H1 (cell line): ENCODE results near the gene SNAP47. TPM values are rescaled to one million over a fixed set of nuclear protein-coding genes. Genes with fewer than 3 reads are reported as not detected.

Experiments used
- BRCA1 ChIP-seq: IDR thresholded peaks from 2 replicates; pipeline ENCODE4 v1.6.1; 2012; ENCODE audit warnings: low read depth, low read length, improper control_type of control experiment
- CHD1 ChIP-seq: IDR thresholded peaks from 2 replicates; pipeline ENCODE4 v1.6.1; 2012; ENCODE audit warnings: low read depth, low read length, improper control_type of control experiment
- CHD7 ChIP-seq: fragments of 300-600 bp; sonication (generic); IDR thresholded peaks from 2 replicates; pipeline ENCODE4 v1.7.1; 2012; ENCODE audit warnings: low read length, moderate library complexity, mild to moderate bottlenecking, inconsistent platforms; ENCODE audit not compliant: insufficient replicate concordance
- CREB1 ChIP-seq: IDR thresholded peaks from 2 replicates; pipeline ENCODE4 v1.6.1; 2012; ENCODE audit warnings: inconsistent platforms
- EZH2 ChIP-seq: fragments of 200-600 bp; sonication (generic); IDR thresholded peaks from 2 replicates; pipeline ENCODE4 v1.7.1; 2012; ENCODE audit warnings: low read depth, mild to moderate bottlenecking, moderate library complexity, low read length, inconsistent platforms; ENCODE audit not compliant: severe bottlenecking
- HDAC6 ChIP-seq: IDR thresholded peaks from one replicate; pipeline ENCODE4 v1.7.1; 2012; ENCODE audit warnings: low read depth, mild to moderate bottlenecking, inconsistent platforms, low read length, moderate library complexity
- RXRA ChIP-seq: IDR thresholded peaks from 2 replicates; pipeline ENCODE4 v1.6.1; 2011; ENCODE audit warnings: low read depth, mild to moderate bottlenecking, low read length, moderate library complexity; ENCODE audit not compliant: insufficient read depth
- TCF12 ChIP-seq: IDR thresholded peaks from 2 replicates; pipeline ENCODE4 v1.6.1; 2011; ENCODE audit warnings: low read depth, mild to moderate bottlenecking, low read length
- polyA plus RNA-seq, 7 experiments: library from polyadenylated mRNA; depleted of rRNA in 3 of 7; stranded (reverse) in 5 of 7; unstranded in 2 of 7; fragments of >200 nt in 5 of 7; fragments of 200-250 nt in 2 of 7; gene quantifications; 1 replicate in 5 of 7; 2 replicates in 1 of 7; 4 replicates in 1 of 7; pipeline versions ENCODE4 v1.2.1 to v1.2.3, GENCODE V29; 2011 to 2013; ENCODE audit warnings: missing spikeins in 2 of 7, mixed read lengths in 2 of 7
- total RNA-seq: library from RNA; stranded (reverse); fragmentation: NEBNext Ultra II Directional; extraction: Animal tissue kit (Norgen Biotek cat#: 25700); gene quantifications from 2 replicates; pipeline ENCODE4 v1.2.1, GENCODE V29; 2021

SNAP47 gene
- total and polyA plus RNA-seq, 2 of the 8 experiments (the other 6 are each of a cell fraction or from before 2014, with no cell fraction given), result 37.6 to 42.2 TPM

DNA sequence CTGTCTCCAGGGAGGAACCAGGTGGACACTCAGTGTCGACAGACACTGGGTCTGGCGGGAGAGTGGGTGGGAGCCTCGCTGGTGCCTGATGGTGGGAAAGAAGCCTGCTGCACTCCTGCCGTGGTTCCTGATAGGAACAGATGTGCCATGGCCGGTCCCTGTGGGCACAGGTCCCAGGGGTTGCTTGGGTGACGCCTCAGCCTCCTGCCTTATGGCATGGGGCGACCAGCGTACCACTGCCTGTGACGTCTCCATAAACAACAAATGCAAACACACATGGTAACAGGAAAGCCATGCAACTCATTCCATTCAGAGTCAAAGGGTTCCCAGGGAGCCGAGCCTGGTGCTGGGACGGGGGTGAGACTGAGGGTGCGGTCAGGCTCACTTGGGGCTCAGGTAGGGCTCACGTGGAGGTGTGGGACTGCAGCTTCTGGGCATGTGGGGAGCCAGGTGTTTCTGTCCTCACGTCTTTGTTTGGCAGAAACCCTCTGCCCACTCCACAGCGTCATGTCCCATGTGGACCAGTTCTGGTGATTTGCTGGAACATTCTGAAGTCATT is 34.8 kb downstream of the SNAP47 start (continued):
- TF ChIP-seq CHD7 (no peak), RXRA (no peak), HDAC6 (no peak), EZH2 (no peak), BRCA1 (no peak), TCF12 (no peak), CHD1 (no peak), CREB1 (no peak)
